Natural killer cell treated with Interleukin-12 subunit alpha and Interleukin-12 subunit beta and Interleukin-15 and Interleukin-18, amount 100 ng/mL, for 72 hours (primary cell): Measurements from ENCODE around the gene CAMK2B. TPM values are rescaled to one million over a fixed set of nuclear protein-coding genes. Genes with fewer than 3 reads are reported as not detected.

ENCODE experiments used
- ATAC-seq, 2 donors: fragments of 150-1000 bp; cut with Tn5 transposase in 1 of 2; sonication (Bioruptor Pico), chemical (Tn5 transposase) in 1 of 2; 2 replicates each; pipeline ENCODE4 v1.10.0; 2021
- DNase-seq: peaks from one replicate; pipeline ENCODE4 v3.0.0; 2022; ENCODE audit warnings: low spot score
- H3K27ac Mint-ChIP-seq, 2 donors: 1 replicate in 1 of 2; 2 replicates in 1 of 2; pipeline ENCODE4 v1.8.0; 2022; ENCODE audit warnings: mixed read lengths in 2 of 2, mild to moderate bottlenecking in 1 of 2, moderate library complexity in 1 of 2
- H3K27me3 Mint-ChIP-seq, 2 donors: 1 replicate in 1 of 2; 2 replicates in 1 of 2; pipeline ENCODE4 v1.8.0; 2022; ENCODE audit warnings: mixed read lengths in 2 of 2
- H3K36me3 Mint-ChIP-seq: one replicate; pipeline ENCODE4 v1.8.0; 2022; ENCODE audit warnings: mixed read lengths
- H3K4me1 Mint-ChIP-seq, 2 donors: 1 replicate in 1 of 2; 2 replicates in 1 of 2; pipeline ENCODE4 v1.8.0; 2022; ENCODE audit warnings: low read depth in 2 of 2, mixed read lengths in 2 of 2, mild to moderate bottlenecking in 1 of 2
- H3K4me3 Mint-ChIP-seq: one replicate; pipeline ENCODE4 v1.8.0; 2022; ENCODE audit warnings: mixed read lengths
- H3K9me3 Mint-ChIP-seq: 2 replicates; pipeline ENCODE4 v1.8.0; 2022; ENCODE audit warnings: mixed read lengths
- total RNA-seq, 2 donors: library from RNA; stranded (reverse); gene quantifications; one replicate each; pipeline ENCODE4 v1.2.3, GENCODE V29; 2022

The CAMK2B gene
- total RNA-seq, 2 donors from 2014 or later: 0.10 TPM; not detected in 1

- Mint-ChIP-seq H3K36me3 (no peaks in the 10 kb centered on the region), H3K27ac (peak overlapping the region; percentile 14 to 70), H3K4me3 (peak overlapping the region; percentile 44), H3K9me3 (no peaks in the 10 kb centered on the region), H3K4me1 (peaks cover 6 to 17% of the 10 kb centered on the region in 2 donors), H3K27me3 (peaks cover 0 to 8% of the 10 kb centered on the region in 2 donors)
- peak; percentile 64 to 67 for ATAC-seq
- no peak for DNase-seq
Observed at GRCh38 chr7:44310221-44310848, 15.1 kb downstream of the CAMK2B start.

- H3K4me1 Mint-ChIP-seq: peaks cover 6 to 17% of the 10 kb centered on the region in 2 donors
- peaks cover 0 to 8% of the 10 kb centered on the region in 2 donors for H3K27me3 Mint-ChIP-seq
- peak overlapping the region; percentile 44 for H3K4me3 Mint-ChIP-seq
- no peaks in the 10 kb centered on the region for H3K36me3 Mint-ChIP-seq
- ATAC-seq: peak; percentile 76 to 88
- DNase-seq: no peak
- no peaks in the 10 kb centered on the region for H3K9me3 Mint-ChIP-seq
- H3K27ac Mint-ChIP-seq: peak overlapping the region; percentile 14 to 70
Observed at GRCh38 chr7:44309271-44310091, 15.9 kb downstream of the CAMK2B start.

- H3K27me3 Mint-ChIP-seq: peaks cover 0 to 8% of the 10 kb centered on the region in 2 donors
- no peaks in the 10 kb centered on the region for H3K9me3 Mint-ChIP-seq
- no peak overlapping the region for H3K4me3 Mint-ChIP-seq
- no peak for DNase-seq
- peaks cover 6 to 17% of the 10 kb centered on the region in 2 donors for H3K4me1 Mint-ChIP-seq
- no peak for ATAC-seq
- H3K27ac Mint-ChIP-seq: no peak overlapping the region
- H3K36me3 Mint-ChIP-seq: no peaks in the 10 kb centered on the region
Observed at GRCh38 chr7:44308596-44309270, 16.7 kb downstream of the CAMK2B start.

- H3K27ac Mint-ChIP-seq: no peak overlapping the region
- no peaks in the 10 kb centered on the region for H3K36me3 Mint-ChIP-seq
- peaks cover 0 to 8% of the 10 kb centered on the region in 2 donors for H3K27me3 Mint-ChIP-seq
- no peak for ATAC-seq
- no peaks in the 10 kb centered on the region for H3K9me3 Mint-ChIP-seq
- DNase-seq: no peak
- peaks cover 6 to 17% of the 10 kb centered on the region in 2 donors for H3K4me1 Mint-ChIP-seq
- no peak overlapping the region for H3K4me3 Mint-ChIP-seq
Observed at GRCh38 chr7:44307905-44308595, 17.3 kb downstream of the CAMK2B start.

GRCh38 chr7:44307301-44307900 lies 18.0 kb downstream of the CAMK2B start:
- Mint-ChIP-seq H3K4me1 (peaks cover 6 to 17% of the 10 kb centered on the region in 2 donors), H3K27me3 (peaks cover 0 to 8% of the 10 kb centered on the region in 2 donors), H3K36me3 (no peaks in the 10 kb centered on the region), H3K4me3 (no peak overlapping the region), H3K9me3 (no peaks in the 10 kb centered on the region), H3K27ac (peak overlapping the region in 1 of 2 donors; percentile 64)
- DNase-seq: no peak
- ATAC-seq: peak; percentile 22 to 48

GRCh38 chr7:44306606-44307005 lies 18.8 kb downstream of the CAMK2B start:
- Mint-ChIP-seq H3K27me3 (peaks cover 0 to 8% of the 10 kb centered on the region in 2 donors), H3K36me3 (no peaks in the 10 kb centered on the region), H3K27ac (peak overlapping the region in 1 of 2 donors; percentile 64), H3K4me1 (peaks cover 6 to 17% of the 10 kb centered on the region in 2 donors), H3K9me3 (no peaks in the 10 kb centered on the region), H3K4me3 (no peak overlapping the region)
- ATAC-seq (peak in 1 of 2 donors; percentile 2), DNase-seq (no peak)

- DNase-seq (no peak), ATAC-seq (no peak)
- no peaks in the 10 kb centered on the region for H3K9me3 Mint-ChIP-seq
- H3K27ac Mint-ChIP-seq: peak overlapping the region in 1 of 2 donors; percentile 64
- peaks cover 0 to 8% of the 10 kb centered on the region in 2 donors for H3K27me3 Mint-ChIP-seq
- no peaks in the 10 kb centered on the region for H3K36me3 Mint-ChIP-seq
- peaks cover 6 to 17% of the 10 kb centered on the region in 2 donors for H3K4me1 Mint-ChIP-seq
- no peak overlapping the region for H3K4me3 Mint-ChIP-seq
Observed at GRCh38 chr7:44305564-44306507, 19.6 kb downstream of the CAMK2B start.

GRCh38 chr7:44294325-44295069 lies 30.9 kb downstream of the CAMK2B start:
- Mint-ChIP-seq H3K36me3 (no peaks in the 10 kb centered on the region), H3K27me3 (peaks cover 34 to 35% of the 10 kb centered on the region in 2 donors), H3K4me3 (no peak overlapping the region), H3K4me1 (no peaks in the 10 kb centered on the region), H3K27ac (no peak overlapping the region), H3K9me3 (no peaks in the 10 kb centered on the region)
- DNase-seq: no peak
- peak in 1 of 2 donors; percentile 48 for ATAC-seq

- Mint-ChIP-seq H3K4me3 (no peak overlapping the region), H3K9me3 (no peaks in the 10 kb centered on the region), H3K36me3 (no peaks in the 10 kb centered on the region), H3K27me3 (peaks cover 27 to 30% of the 10 kb centered on the region in 2 donors), H3K4me1 (no peaks in the 10 kb centered on the region), H3K27ac (no peak overlapping the region)
- peak in 1 of 2 donors; percentile 15 for ATAC-seq
- DNase-seq: no peak
Observed at GRCh38 chr7:44293561-44294324, 31.7 kb downstream of the CAMK2B start.

- Mint-ChIP-seq H3K4me3 (no peak overlapping the region), H3K4me1 (no peaks in the 10 kb centered on the region), H3K36me3 (no peaks in the 10 kb centered on the region), H3K27me3 (peaks cover 22 to 25% of the 10 kb centered on the region in 2 donors), H3K9me3 (no peaks in the 10 kb centered on the region), H3K27ac (no peak overlapping the region)
- no peak for ATAC-seq
- DNase-seq: no peak
Observed at GRCh38 chr7:44292876-44293560, 32.4 kb downstream of the CAMK2B start.

GRCh38 chr7:44292420-44292817 lies 33.0 kb downstream of the CAMK2B start:
- H3K36me3 Mint-ChIP-seq: no peaks in the 10 kb centered on the region

More at GRCh38 chr7:44292420-44292817, 33.0 kb downstream of the CAMK2B start:
- no peak overlapping the region for H3K4me3 Mint-ChIP-seq
- H3K4me1 Mint-ChIP-seq: peaks cover 0 to under 1% of the 10 kb centered on the region in 2 donors
- no peak for DNase-seq
- ATAC-seq: no peak
- H3K27ac Mint-ChIP-seq: no peak overlapping the region
- no peaks in the 10 kb centered on the region for H3K9me3 Mint-ChIP-seq
- H3K27me3 Mint-ChIP-seq: peaks cover 19 to 24% of the 10 kb centered on the region in 2 donors
